A549 treated with DMSO at 1 μM for 4 hours (cell line): ENCODE data around the gene KIAA1755. TPM values are rescaled to one million over a fixed set of nuclear protein-coding genes. Genes with fewer than 3 reads are reported as not detected.

Source experiments
- total RNA-seq: library from RNA; stranded (reverse); fragments of 200-300 nt; extraction: Qiagen RNA extraction; gene quantifications from 5 replicates; pipeline ENCODE4 v1.2.3, GENCODE V29; 2022; ENCODE audit warnings: low read depth

Gene KIAA1755
- total RNA-seq = 0.12 to 0.29 TPM (median 0.15 TPM) in 5 replicates

GRCh38 chr20:38260378-38261053 is at the start of gene KIAA1755:
Gene KIAA1755 (minus strand): TSS chr20:38260735. CDS start chr20:38260500, 235 bp downstream.

GRCh38 chr20:38303908-38304379 is 43.4 kb upstream of the KIAA1755 start, which contains the start of gene BPI:
Gene BPI (plus strand): TSS chr20:38304156. CDS start chr20:38304224, 68 bp downstream.

GRCh38 chr20:38165089-38165965 is 95.2 kb downstream of the KIAA1755 start, which contains the start of gene TGM2:
Gene TGM2 (minus strand): TSS chr20:38165270. CDS start chr20:38165198, 72 bp downstream.

Other genes starting within 250 kb of the KIAA1755 start
- gene TTI1, start 227.3 kb downstream of the KIAA1755 start, total RNA-seq = 17.2 to 24.3 TPM (median 23.3 TPM) in 5 replicates
- 23.8 to 32.4 TPM (median 29.2 TPM) in 5 replicates for gene RPRD1B, start 227.0 kb downstream of the KIAA1755 start, total RNA-seq
- gene TGM2, start 95.5 kb downstream of the KIAA1755 start, total RNA-seq = 354 to 502 TPM (median 461 TPM) in 5 replicates
- gene BPI, start 43.4 kb upstream of the KIAA1755 start, total RNA-seq = not detected in 5 replicates
- gene LBP, start 85.7 kb upstream of the KIAA1755 start, total RNA-seq = 0.79 to 1.5 TPM (median 1.3 TPM) in 5 replicates
- gene SNHG17, start 174.6 kb upstream of the KIAA1755 start, total RNA-seq = 188 to 212 TPM (median 197 TPM) in 5 replicates
- 12.1 to 19.4 TPM (median 17.5 TPM) in 5 replicates for gene RALGAPB, start 212.1 kb upstream of the KIAA1755 start, total RNA-seq